Measurements from ENCODE around the gene PRSS3.
"Not testable (repeated sequence)": the region's sequence is repeated elsewhere in the genome, so short reads cannot be mapped to it uniquely, and the experiment has no call there.

Gene PRSS3

GRCh38 chr9:33795281-33795680, at the start of gene PRSS3:
Gene PRSS3 (plus strand): TSS chr9:33795561. CDS start chr9:33795574, 13 bp downstream.
- DNase-seq: no peak

GRCh38 chr9:33748633-33749304, 46.6 kb upstream of the PRSS3 start:
- DNase-seq: no peak

DNA sequence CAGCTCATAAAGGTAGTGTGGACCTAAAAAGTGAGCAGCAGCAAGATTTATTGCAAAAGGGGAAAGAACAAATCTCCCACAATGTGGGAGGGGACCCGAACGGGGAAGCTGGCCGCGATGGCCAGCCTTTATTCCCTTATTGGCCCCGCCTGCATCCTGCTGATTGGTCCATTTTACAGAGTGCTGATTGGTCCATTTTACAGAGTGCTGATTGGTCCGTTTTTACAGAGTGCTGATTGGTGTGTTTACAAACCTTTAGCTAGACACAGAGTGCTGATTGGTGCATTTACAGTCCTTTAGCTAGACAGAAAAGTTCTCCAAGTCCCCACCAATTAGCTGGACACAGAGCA, 46.1 kb upstream of the PRSS3 start:
- not testable (repeated sequence) for DNase-seq

DNA sequence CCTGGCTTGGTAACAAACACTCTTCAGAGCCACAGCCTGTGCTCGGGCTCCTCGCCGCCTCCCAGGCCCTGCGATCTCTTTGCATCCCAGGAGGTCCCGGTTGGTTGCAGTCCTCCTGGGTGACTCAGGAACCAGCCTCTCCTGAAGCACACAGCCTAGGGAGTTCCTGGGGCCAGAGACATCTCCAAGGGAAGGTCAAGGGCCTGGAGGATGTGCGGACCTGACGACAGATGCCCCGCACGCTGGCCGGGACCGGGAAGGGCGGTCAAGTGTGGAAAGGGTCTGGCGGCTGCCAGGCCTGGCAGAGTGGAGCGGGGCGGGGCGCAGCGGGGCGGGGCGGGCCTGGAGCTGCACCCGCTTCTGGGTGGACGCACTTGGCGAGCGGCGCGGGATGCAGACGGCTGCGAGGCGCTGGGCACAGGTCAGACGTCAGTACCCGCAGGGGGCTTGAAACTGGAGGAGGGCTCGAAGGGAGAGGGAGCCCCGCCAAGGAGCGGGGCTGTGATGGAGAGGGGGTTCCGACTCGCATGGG, 45.0 kb upstream of the PRSS3 start:
- DNase-seq: peak; percentile 41

DNA sequence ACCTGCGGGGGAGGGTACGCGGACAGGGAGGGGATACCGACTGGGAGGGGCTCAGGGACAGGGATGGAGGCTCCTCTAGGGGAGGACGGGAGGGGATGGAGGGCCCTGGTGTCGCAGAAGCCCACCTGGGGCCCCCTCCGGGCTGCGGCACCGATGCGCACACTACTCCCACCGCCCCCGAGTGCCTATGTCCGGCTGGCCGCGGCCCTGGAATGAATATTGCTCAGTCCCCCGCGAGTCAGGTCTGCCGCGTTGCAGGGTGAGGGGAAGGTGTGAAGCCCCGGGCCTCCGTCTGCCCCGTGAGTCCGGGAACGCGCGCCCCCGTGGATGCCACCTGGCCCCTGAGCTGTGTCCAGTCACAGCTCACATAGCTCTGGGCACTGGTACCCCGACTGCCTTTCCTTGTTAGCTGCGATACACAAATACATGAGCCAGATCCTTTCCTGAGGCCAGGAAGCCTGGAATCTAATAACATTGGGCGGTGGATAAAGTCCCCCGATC, 44.5 kb upstream of the PRSS3 start:
- DNase-seq: no peak

DNA sequence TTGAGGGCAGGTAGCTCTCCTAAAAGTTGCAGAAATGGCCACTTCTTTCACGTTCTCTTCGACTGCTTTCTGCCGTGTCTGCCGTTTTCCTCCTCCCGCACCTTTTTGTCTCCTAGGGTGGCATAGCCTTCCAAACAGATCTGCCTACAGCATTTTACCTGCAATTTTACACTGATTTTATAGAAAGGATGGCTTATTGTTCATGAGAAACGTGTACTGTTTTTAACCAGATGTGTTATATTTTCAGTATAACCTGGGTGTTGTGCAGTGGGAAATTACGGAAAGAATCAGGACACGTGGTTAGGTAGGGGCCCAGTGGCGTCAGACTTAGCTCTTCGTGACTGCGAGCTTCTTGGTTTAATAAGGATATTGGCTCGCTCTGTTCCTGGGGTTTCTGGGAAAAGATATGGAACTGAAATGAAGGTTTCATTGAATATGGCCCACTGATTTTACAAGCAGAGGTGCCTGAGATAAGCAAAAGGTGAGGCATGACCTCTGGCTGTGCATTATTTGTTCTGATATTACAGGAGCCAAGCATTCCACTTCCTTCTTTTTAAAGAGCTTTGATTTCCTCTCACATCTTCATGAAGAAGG, 43.7 kb upstream of the PRSS3 start:
- DNase-seq: no peak

GRCh38 chr9:33752130-33752637, 43.2 kb upstream of the PRSS3 start:
- no peak for DNase-seq

DNA sequence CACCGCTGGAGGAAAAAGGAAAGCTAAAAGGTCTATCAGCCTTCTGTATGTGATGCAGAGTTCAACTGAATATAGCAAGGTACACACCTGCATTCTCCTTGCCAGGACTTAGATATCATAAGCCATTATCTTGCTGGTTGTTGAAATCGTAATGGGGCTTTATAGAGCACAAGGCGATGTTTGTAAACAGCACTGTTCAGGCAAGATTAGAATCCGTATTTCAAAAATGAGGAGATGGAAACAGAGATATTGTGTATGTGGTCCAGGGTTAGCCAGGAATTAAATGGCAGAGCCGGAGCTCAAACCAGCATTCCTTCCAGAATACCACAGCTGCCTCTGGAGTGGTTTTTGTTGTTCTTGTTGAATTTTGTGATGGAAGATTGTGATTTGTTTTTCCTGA, 42.6 kb upstream of the PRSS3 start:
- not testable (repeated sequence) for DNase-seq

DNA sequence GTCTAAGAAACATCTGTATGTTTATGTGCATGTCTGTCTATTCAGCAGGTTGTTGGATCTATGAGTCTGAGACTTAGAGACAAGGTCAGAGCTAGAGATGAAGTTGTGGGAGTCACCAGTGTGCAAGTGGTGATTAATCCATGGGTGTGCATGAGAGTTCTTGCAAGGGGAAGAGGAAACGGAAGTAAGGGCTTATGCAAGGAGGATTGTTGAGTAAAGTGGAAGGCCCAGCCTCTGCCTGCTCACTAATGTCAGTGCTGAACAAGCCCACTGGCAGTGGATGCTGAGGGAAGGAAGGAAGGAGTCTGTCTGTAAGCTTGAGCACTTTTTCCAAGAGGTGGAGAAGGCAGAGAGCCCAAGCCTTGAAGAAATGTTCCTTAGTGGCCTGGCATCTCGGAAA, 35.7 kb upstream of the PRSS3 start:
- not testable (repeated sequence) for DNase-seq

DNA sequence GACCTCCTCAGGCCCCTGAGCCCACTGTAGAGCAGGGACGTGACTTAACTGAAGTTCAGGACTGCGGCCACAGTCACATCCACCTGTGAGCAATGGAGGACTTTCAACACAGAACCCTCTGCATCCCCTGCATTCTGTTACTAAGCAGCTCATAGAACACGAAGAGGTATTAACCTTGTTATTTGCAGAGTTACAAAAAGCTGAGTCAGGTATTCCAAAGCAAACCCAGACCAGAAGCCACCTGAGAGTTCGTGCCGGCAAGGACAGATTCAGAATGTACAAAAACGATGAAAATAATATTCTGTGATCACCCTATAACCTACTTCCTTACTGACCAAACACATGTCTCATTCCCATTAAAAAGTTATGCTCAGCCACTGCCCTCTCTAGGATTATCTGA, 33.0 kb upstream of the PRSS3 start:
- no peak for DNase-seq

- not testable (repeated sequence) for DNase-seq
Observed at GRCh38 chr9:33763709-33764108, 31.7 kb upstream of the PRSS3 start.

GRCh38 chr9:33765411-33765810, 29.9 kb upstream of the PRSS3 start:
- no peak for DNase-seq

DNA sequence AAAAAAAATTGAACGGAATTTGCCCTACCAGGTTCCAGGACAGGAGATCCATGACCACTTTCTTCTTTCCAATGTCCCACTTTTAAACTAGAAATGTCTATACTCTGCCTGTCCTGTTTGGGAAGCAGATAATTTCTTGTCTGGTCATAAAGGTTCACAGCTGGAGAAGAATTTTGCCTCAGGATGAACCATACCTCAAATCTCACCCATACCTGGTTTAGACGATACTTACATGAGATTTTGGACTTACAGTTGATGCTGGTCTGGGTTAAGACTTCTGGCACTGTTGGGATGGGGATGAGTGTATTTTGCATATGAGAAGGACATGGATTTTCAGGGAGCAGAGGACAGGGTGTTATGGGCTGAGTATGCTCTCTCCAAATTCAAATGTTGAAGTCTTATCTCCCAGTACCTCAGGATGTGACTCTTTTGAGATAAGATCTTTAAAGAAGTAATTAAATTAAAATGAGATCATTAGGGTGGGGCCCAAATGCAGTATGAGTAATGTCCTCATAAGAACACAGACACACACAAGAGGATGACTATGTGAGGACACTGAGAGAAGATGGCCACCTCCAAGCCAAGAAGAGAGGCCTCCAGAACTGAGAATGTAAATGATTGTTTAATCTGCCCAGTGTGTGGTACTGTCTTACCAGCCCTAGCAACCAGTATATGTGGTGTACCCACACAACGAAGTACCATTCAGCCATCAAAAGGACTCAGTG, 25.0 kb upstream of the PRSS3 start:
- DNase-seq: not testable (repeated sequence)

- not testable (repeated sequence) for DNase-seq
Observed at GRCh38 chr9:33773135-33773534, 22.2 kb upstream of the PRSS3 start.

GRCh38 chr9:33774074-33774659, 21.2 kb upstream of the PRSS3 start:
- not testable (repeated sequence) for DNase-seq

DNA sequence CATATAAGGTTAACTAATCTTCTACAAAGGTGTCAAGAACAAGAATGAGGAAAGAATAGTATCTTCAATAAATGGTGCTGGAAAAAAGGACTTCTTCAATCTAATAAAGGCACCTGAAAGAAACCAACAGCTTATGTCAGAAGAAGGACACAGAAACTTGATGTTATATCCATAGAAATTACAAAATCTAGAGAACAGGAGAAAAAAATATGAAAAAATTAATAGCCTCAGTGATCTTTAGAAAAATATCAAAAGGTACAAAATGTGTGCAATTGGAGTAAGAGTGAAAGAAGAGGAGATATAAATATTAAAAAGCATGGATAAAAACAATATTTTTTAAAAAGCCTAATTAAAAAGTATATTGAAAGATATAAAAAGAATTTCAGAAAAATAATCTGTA, 18.8 kb upstream of the PRSS3 start:
- no peak for DNase-seq

GRCh38 chr9:33778700-33779351, 16.5 kb upstream of the PRSS3 start:
- peak; percentile 41 for DNase-seq

DNA sequence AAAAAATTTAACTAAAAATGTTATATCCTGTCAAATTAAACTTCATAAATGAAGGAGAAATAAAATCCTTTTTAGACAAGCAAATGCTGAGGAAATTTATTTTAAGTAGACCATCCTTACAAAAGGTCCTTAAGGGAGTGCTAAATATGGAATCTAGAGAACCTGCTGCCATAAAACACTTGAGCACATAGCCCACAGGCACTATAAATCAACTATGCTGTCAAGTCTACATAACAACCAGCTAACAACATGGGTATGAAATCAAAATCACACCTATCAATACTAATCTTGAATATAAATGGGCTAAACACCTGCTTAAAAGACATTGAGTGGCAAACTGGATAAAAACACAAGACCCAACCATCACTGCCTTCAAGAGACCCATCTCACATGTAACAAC, 15.1 kb upstream of the PRSS3 start:
- DNase-seq: no peak

DNA sequence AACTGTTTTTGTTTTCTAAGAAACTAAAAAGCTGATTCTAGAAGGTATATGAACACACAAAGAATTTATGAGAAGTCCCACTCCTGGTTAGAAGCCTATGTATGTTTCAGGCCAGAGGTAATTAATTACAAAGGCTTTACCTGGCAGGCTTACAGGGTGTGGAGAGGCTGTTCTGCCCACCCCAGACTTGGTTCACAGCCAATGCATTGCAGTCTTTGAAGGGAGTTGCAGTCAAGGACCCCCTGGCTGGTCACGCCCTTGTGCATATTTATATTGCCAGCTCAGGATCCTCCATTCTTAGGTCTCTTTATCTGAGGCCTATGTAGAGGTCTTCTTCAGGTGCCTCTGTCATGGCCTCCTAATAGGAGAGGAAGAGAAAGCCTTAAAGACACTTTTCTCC, 13.6 kb upstream of the PRSS3 start:
- DNase-seq: no peak

DNA sequence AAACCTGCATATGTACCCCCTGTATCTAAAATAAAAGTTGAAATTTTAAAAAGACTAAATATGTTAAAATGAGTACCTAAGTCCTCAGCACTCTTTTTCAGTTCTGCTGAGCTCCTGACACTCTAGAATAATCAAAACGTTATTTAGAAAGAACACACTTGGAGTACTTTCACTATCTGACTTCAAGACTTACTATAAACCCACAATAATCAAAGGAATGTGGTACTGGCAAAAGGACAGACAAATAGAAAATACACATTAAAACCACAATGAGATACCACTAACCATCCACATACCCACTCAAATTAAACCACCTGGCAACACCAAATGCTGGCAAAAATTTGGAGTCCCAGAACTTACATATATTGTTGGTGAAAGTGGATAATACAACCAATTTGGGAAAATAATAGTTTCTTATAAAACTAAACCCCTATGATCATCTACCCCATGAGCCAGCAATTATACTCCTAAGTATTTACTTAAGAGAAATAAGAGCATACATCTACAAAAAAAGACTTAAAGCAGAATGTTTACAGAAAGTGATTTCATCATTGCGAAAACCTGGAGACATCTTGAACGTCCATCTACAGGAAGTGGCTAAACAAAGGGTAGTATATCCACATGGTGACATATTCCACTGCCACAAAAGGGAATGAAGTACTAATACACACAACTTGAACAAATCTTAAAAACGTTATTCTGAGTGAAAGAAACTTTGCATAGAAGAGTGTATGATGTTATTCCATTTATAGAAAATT, 12.8 kb upstream of the PRSS3 start:
- no peak for DNase-seq

DNA sequence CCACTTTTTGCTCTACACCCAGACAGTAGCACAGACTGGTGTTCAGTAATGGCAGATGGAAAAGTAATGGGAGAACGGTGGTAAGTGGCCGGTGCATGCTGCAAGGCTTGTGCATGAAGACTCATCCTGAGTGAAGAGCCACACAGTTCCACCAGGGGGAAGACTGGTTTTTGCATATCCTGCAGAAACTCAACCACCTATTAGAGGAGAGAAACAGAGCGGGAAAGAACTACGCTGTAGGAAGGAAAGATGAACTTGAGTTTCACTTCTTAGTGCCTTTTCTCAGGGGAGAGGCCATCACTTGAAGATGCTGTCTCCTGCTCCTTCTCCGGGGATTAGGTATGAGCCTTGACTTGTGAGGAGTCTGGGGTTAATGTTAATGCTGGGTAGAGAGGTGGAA, 9.4 kb upstream of the PRSS3 start:
- DNase-seq: no peak

DNA sequence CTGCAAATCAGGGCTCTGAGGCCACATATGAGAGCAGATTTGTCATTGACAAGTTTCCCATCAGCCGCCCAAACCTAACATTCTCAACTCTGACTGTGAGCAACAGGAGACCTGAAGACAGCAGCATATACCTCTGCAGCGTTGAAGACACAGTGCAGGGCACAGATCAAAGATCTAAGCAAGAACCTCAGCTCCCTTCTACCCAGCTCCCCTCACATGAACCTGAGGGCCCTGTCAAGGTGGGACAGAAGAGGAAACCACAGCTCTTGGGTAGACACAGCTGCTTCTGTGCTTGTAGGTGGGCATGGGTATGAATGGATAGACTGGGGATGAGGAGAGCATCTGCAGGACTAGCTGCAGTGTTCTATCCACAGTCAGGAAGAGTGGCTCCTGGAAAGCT, 8.7 kb upstream of the PRSS3 start:
- no peak for DNase-seq
